Naive thymus-derived CD4-positive, alpha-beta T cell (primary cell): Measurements from ENCODE around the gene LRP1. TPM values are rescaled to one million over a fixed set of nuclear protein-coding genes. Genes with fewer than 3 reads are reported as not detected.
A peak's percentile ranks its signal among the peaks of the same experiment; 100 is the strongest.

Source experiments
- ATAC-seq: fragments of 150-1000 bp; cut with Tn5 transposase; 2 replicates; pipeline ENCODE4 v1.10.0; 2021; ENCODE audit warnings: mild to moderate bottlenecking, moderate library complexity
- CTCF ChIA-PET: fragments of 350-600 bp; sonication (Branson Sonifier 250); formaldehyde crosslinking; loops from one replicate; lab custom pipeline; 2021; ENCODE audit warnings: antibody characterized with exemption; lab: Charles Lee
- POLR2A ChIA-PET: fragments of 350-600 bp; sonication (Branson Sonifier 250); formaldehyde crosslinking; loops from one replicate; lab custom pipeline; 2021; ENCODE audit warnings: antibody characterized with exemption, inconsistent platforms; lab: Charles Lee
- DNase-seq, 9 donors: peaks; one replicate each; pipeline versions ENCODE4 v3.0.0 to v3.0.0-alpha.2; 2020 to 2022; ENCODE audit warnings: mixed read lengths in 1 of 9
- H3K27ac ChIP-seq: one replicate; pipeline ENCODE4 v1.7.0; 2013; ENCODE audit warnings: mild to moderate bottlenecking, low read depth, low read length, moderate library complexity
- H3K27me3 ChIP-seq, 2 donors: one replicate each; pipeline ENCODE4 v1.7.0; 2013; ENCODE audit warnings: low read length in 2 of 2, mild to moderate bottlenecking in 2 of 2, moderate library complexity in 2 of 2; ENCODE audit not compliant: control insufficient read depth in 2 of 2, insufficient read depth in 2 of 2
- H3K36me3 ChIP-seq, 3 experiments: 1 replicate in 2 of 3; 2 replicates in 1 of 3; pipeline ENCODE4 v1.7.0; 2013; ENCODE audit warnings: low read length in 3 of 3, mild to moderate bottlenecking in 3 of 3, moderate library complexity in 1 of 3; ENCODE audit not compliant: insufficient read depth in 3 of 3, control insufficient read depth in 2 of 3
- H3K4me1 ChIP-seq, 2 donors: one replicate each; pipeline ENCODE4 v1.7.0; 2013; ENCODE audit warnings: low read length in 2 of 2, mild to moderate bottlenecking in 2 of 2, moderate library complexity in 1 of 2; ENCODE audit not compliant: control insufficient read depth in 2 of 2, insufficient read depth in 2 of 2
- H3K4me3 ChIP-seq: 2 replicates; pipeline ENCODE4 v1.7.0; 2013; ENCODE audit warnings: mild to moderate bottlenecking, low read length
- H3K9me3 ChIP-seq, 3 experiments: 1 replicate in 2 of 3; 2 replicates in 1 of 3; pipeline ENCODE4 v1.7.0; 2013; ENCODE audit warnings: low read length in 3 of 3; ENCODE audit not compliant: control insufficient read depth in 2 of 3
- H3K27ac Mint-ChIP-seq, 9 donors: one replicate each; pipeline ENCODE4 v1.8.0; 2020 to 2022; ENCODE audit warnings: mixed read lengths in 9 of 9, mild to moderate bottlenecking in 8 of 9, moderate library complexity in 5 of 9, inconsistent platforms in 2 of 9
- H3K27me3 Mint-ChIP-seq, 5 donors: one replicate each; pipeline ENCODE4 v1.8.0; 2021 to 2022; ENCODE audit warnings: mixed read lengths in 5 of 5, mild to moderate bottlenecking in 1 of 5
- H3K36me3 Mint-ChIP-seq, 5 donors: one replicate each; pipeline ENCODE4 v1.8.0; 2020 to 2022; ENCODE audit warnings: mixed read lengths in 5 of 5, mild to moderate bottlenecking in 3 of 5, inconsistent platforms in 1 of 5
- H3K4me1 Mint-ChIP-seq, 7 donors: one replicate each; pipeline ENCODE4 v1.8.0; 2020 to 2022; ENCODE audit warnings: mixed read lengths in 7 of 7, mild to moderate bottlenecking in 3 of 7, inconsistent platforms in 1 of 7
- H3K4me3 Mint-ChIP-seq, 10 donors: one replicate each; pipeline ENCODE4 v1.8.0; 2020 to 2022; ENCODE audit warnings: mild to moderate bottlenecking in 10 of 10, mixed read lengths in 10 of 10, moderate library complexity in 6 of 10, inconsistent platforms in 2 of 10
- H3K9me3 Mint-ChIP-seq, 11 donors: one replicate each; pipeline ENCODE4 v1.8.0; 2020 to 2022; ENCODE audit warnings: mixed read lengths in 11 of 11, mild to moderate bottlenecking in 4 of 11, inconsistent platforms in 1 of 11, moderate library complexity in 1 of 11
- intact Hi-C, 2 donors: fragments of 100-400 bp; cut with micrococcal nuclease; formaldehyde crosslinking; loops; one replicate each; pipeline ENCODE4 v1.15.1; 2023
- polyA plus RNA-seq, 2 donors: library from polyadenylated mRNA; unstranded; fragments of 300-500 nt; fragmentation: Illumina TruSeq; gene quantifications; one replicate each; pipeline ENCODE4 v1.2.3, GENCODE V29; 2021
- total RNA-seq, 6 experiments: library from RNA in 5 of 6; stranded (reverse) in 5 of 6; gene quantifications; 1 replicate in 5 of 6; 2 replicates in 1 of 6; pipeline ENCODE4 v1.2.3 and lab custom pipeline; 2021 to 2026

The LRP1 gene
- total and polyA plus RNA-seq, 7 experiments from 2014 or later, result 0.58 to 119 (median 10.5) TPM

- H3K4me3 Mint-ChIP-seq, result no peak overlapping the region
- Histone ChIP-seq H3K36me3 (peaks cover 0 to 5% (median 0%) of the 10 kb centered on the region in 3 experiments), H3K4me1 (peaks cover 0 to 6% of the 10 kb centered on the region in 2 donors), H3K27ac (no peak overlapping the region), H3K9me3 (no peaks in the 10 kb centered on the region), H3K27me3 (no peaks in the 10 kb centered on the region), H3K4me3 (no peak overlapping the region)
- H3K27ac Mint-ChIP-seq, result peak overlapping the region in 2 of 9 donors; percentile 15 to 37
- DNase-seq (no peak), ATAC-seq (no peak)
- ChIA-PET POLR2A (interaction anchor here (1.1 to 2.6 kb wide), 4 partner anchors 12 to 398 kb away, joined by 3 to 14 read pairs (median 4); partner anchors contain the start of gene STAT6), CTCF (interaction anchor here (0.6 to 10.8 kb wide), 22 partner anchors 7 to 480 kb away, joined by 3 to 162 read pairs (median 4); partner anchors contain the start of gene STAT6)
- intact Hi-C loops, result loop anchor here (1.0 to 10.0 kb wide), 4 partner anchors 49 to 331 kb away; partner anchors contain the start of genes GLI1 (in 1 of the 2) and INHBE (in 1 of the 2)
- peaks cover 5 to 16% (median 8%) of the 10 kb centered on the region in 7 donors for H3K4me1 Mint-ChIP-seq
- peaks cover 0 to 9% (median 0%) of the 10 kb centered on the region in 11 donors for H3K9me3 Mint-ChIP-seq
- peaks cover 0 to 34% (median 0%) of the 10 kb centered on the region in 5 donors for H3K27me3 Mint-ChIP-seq
- peaks cover 0 to 7% (median 0%) of the 10 kb centered on the region in 5 donors for H3K36me3 Mint-ChIP-seq
These were observed 4.5 kb upstream of the LRP1 start for GRCh38 chr12:57123813-57124212.

- peaks cover 0 to 6% of the 10 kb centered on the region in 2 donors for H3K4me1 ChIP-seq
- ChIA-PET POLR2A (interaction anchor here (1.1 to 2.6 kb wide), 3 partner anchors 13 to 398 kb away, joined by 3 to 14 read pairs (median 3); partner anchors contain the start of gene STAT6), CTCF (interaction anchor here (0.6 to 10.8 kb wide), 24 partner anchors 8 to 334 kb away, joined by 3 to 162 read pairs (median 4); partner anchors contain the start of gene STAT6)
- H3K36me3 Mint-ChIP-seq, result peaks cover 0 to 7% (median 0%) of the 10 kb centered on the region in 5 donors
- no peaks in the 10 kb centered on the region for H3K27me3 ChIP-seq
- no peaks in the 10 kb centered on the region for H3K9me3 ChIP-seq
- peak; percentile 50 to 82 (median 72) for DNase-seq
- H3K27ac ChIP-seq, result no peak overlapping the region
- peaks cover 0 to 5% (median 0%) of the 10 kb centered on the region in 3 experiments for H3K36me3 ChIP-seq
- no peak overlapping the region for H3K4me3 ChIP-seq
- intact Hi-C loops, result loop anchor here (1.0 to 10.0 kb wide), 4 partner anchors 49 to 330 kb away; partner anchors contain the start of genes GLI1 (in 1 of the 2) and INHBE (in 1 of the 2)
- peaks cover 0 to 34% (median 0%) of the 10 kb centered on the region in 5 donors for H3K27me3 Mint-ChIP-seq
- peak; percentile 87 for ATAC-seq
- peak overlapping the region in 2 of 9 donors; percentile 15 to 37 for H3K27ac Mint-ChIP-seq
- peaks cover 0 to 9% (median 0%) of the 10 kb centered on the region in 11 donors for H3K9me3 Mint-ChIP-seq
- H3K4me1 Mint-ChIP-seq, result peaks cover 2 to 16% (median 6%) of the 10 kb centered on the region in 7 donors
- H3K4me3 Mint-ChIP-seq, result peak overlapping the region in 2 of 10 donors; percentile 20 to 24
These were observed 3.9 kb upstream of the LRP1 start for GRCh38 chr12:57124261-57124877.

GRCh38 chr12:57126061-57126460, 2.2 kb upstream of the LRP1 start:
- Histone ChIP-seq H3K27me3 (no peaks in the 10 kb centered on the region), H3K27ac (no peak overlapping the region), H3K4me1 (peaks cover 0 to 6% of the 10 kb centered on the region in 2 donors), H3K4me3 (no peak overlapping the region), H3K9me3 (no peaks in the 10 kb centered on the region), H3K36me3 (peaks cover 0 to 5% (median 0%) of the 10 kb centered on the region in 3 experiments)
- CTCF ChIA-PET, result interaction anchor here (0.7 to 10.8 kb wide), 6 partner anchors 14 to 118 kb away, joined by 3 to 162 read pairs (median 4); partner anchors contain the start of gene STAT6
- peaks cover 0 to 7% (median 0%) of the 10 kb centered on the region in 5 donors for H3K36me3 Mint-ChIP-seq
- no peak overlapping the region for H3K27ac Mint-ChIP-seq
- ATAC-seq, result no peak
- H3K27me3 Mint-ChIP-seq, result peaks cover 0 to 48% (median 0%) of the 10 kb centered on the region in 5 donors
- intact Hi-C loops, result loop anchor here (5.0 to 10.0 kb wide), 2 partner anchors 119 to 329 kb away; partner anchors contain the start of genes GLI1 (in 1 of the 2), INHBE (in 1 of the 2) and ZBTB39 (in 1 of the 2)
- DNase-seq, result no peak
- POLR2A ChIA-PET, result interaction anchor here (1.5 to 2.6 kb wide), 2 partner anchors 11 to 14 kb away, joined by 3 to 14 read pairs; partner anchors contain the start of gene STAT6
- H3K9me3 Mint-ChIP-seq, result peaks cover 0 to 9% (median 0%) of the 10 kb centered on the region in 11 donors
- H3K4me3 Mint-ChIP-seq, result peak overlapping the region in 4 of 10 donors; percentile 33 to 86 (median 74)
- H3K4me1 Mint-ChIP-seq, result peaks cover 0 to 23% (median 12%) of the 10 kb centered on the region in 7 donors

GRCh38 chr12:57126561-57126960, 1.7 kb upstream of the LRP1 start:
- POLR2A ChIA-PET, result interaction anchor here (1.5 kb wide), 1 partner anchor 10 kb away, joined by 3 read pairs; no protein-coding TSS in a partner anchor
- intact Hi-C loops, result loop anchor here (5.0 to 10.0 kb wide), 2 partner anchors 119 to 328 kb away; partner anchors contain the start of genes GLI1 (in 1 of the 2), INHBE (in 1 of the 2) and ZBTB39 (in 1 of the 2)
- DNase-seq (no peak), ATAC-seq (no peak)
- Mint-ChIP-seq H3K4me3 (peak overlapping the region; percentile 14 to 95 (median 86)), H3K4me1 (peaks cover 0 to 25% (median 12%) of the 10 kb centered on the region in 7 donors), H3K36me3 (peaks cover 0 to 7% (median 0%) of the 10 kb centered on the region in 5 donors), H3K27me3 (peaks cover 0 to 53% (median 0%) of the 10 kb centered on the region in 5 donors), H3K9me3 (peaks cover 0 to 9% (median 0%) of the 10 kb centered on the region in 11 donors), H3K27ac (peak overlapping the region in 2 of 9 donors; percentile 55 to 83)
- Histone ChIP-seq H3K4me3 (no peak overlapping the region), H3K4me1 (peaks cover 0 to 6% of the 10 kb centered on the region in 2 donors), H3K9me3 (no peaks in the 10 kb centered on the region), H3K27me3 (no peaks in the 10 kb centered on the region), H3K36me3 (peaks cover 0 to 5% (median 0%) of the 10 kb centered on the region in 3 experiments), H3K27ac (no peak overlapping the region)
- CTCF ChIA-PET, result interaction anchor here (0.7 to 10.8 kb wide), 5 partner anchors 14 to 57 kb away, joined by 3 to 162 read pairs (median 5); partner anchors contain the start of gene STAT6

- DNase-seq (peak in 8 of 9 donors; percentile 20 to 66 (median 42)), ATAC-seq (peak; percentile 44)
- Histone ChIP-seq H3K27ac (peak overlapping the region; percentile 84), H3K36me3 (peaks cover 0 to 5% (median 0%) of the 10 kb centered on the region in 3 experiments), H3K4me1 (peaks cover 0 to 6% of the 10 kb centered on the region in 2 donors), H3K9me3 (no peaks in the 10 kb centered on the region), H3K4me3 (peak overlapping the region; percentile 91), H3K27me3 (no peaks in the 10 kb centered on the region)
- peaks cover 0 to 57% (median 0%) of the 10 kb centered on the region in 5 donors for H3K27me3 Mint-ChIP-seq
- peak overlapping the region; percentile 84 to 95 (median 89) for H3K4me3 Mint-ChIP-seq
- peaks cover 0 to 29% (median 13%) of the 10 kb centered on the region in 7 donors for H3K4me1 Mint-ChIP-seq
- ChIA-PET CTCF (interaction anchor here (0.9 to 10.8 kb wide), 4 partner anchors 16 to 62 kb away, joined by 3 to 162 read pairs (median 4); partner anchors contain the start of gene STAT6), POLR2A (interaction anchor here (1.3 to 1.6 kb wide), 3 partner anchors 9 to 498 kb away, joined by 3 to 17 read pairs (median 4); partner anchors contain the start of gene STAT6)
- intact Hi-C loops, result loop anchor here (5.0 to 10.0 kb wide), 2 partner anchors 120 to 328 kb away; partner anchors contain the start of genes GLI1 (in 1 of the 2), INHBE (in 1 of the 2) and ZBTB39 (in 1 of the 2)
- peaks cover 0 to 7% (median 0%) of the 10 kb centered on the region in 5 donors for H3K36me3 Mint-ChIP-seq
- peak overlapping the region in 6 of 9 donors; percentile 43 to 83 (median 79) for H3K27ac Mint-ChIP-seq
- peaks cover 0 to 9% (median 0%) of the 10 kb centered on the region in 11 donors for H3K9me3 Mint-ChIP-seq
These were observed 1.1 kb upstream of the LRP1 start for GRCh38 chr12:57127101-57127725.
